ENCODE measurements around the gene CENPO.
"Not testable (repeated sequence)": the region's sequence is repeated elsewhere in the genome, so short reads cannot be mapped to it uniquely, and the experiment has no call there.

Gene CENPO

GRCh38 chr2:24824966-24825882, 32.0 kb downstream of the CENPO start:
- DNase-seq (ENCODE audit: low read depth in 2 of 2), result no peak

GRCh38 chr2:24825883-24826772, 32.9 kb downstream of the CENPO start:
- DNase-seq (ENCODE audit: low read depth in 2 of 2), result no peak

- no peak for DNase-seq (ENCODE audit: low read depth in 2 of 2)
Measured at GRCh38 chr2:24826773-24827145, 33.5 kb downstream of the CENPO start.

- peak; percentile 56 to 61 for DNase-seq (ENCODE audit: low read depth in 2 of 2)
Measured at GRCh38 chr2:24827321-24828237, 34.4 kb downstream of the CENPO start.

- DNase-seq (ENCODE audit: low read depth in 2 of 2), result no peak
Measured at GRCh38 chr2:24828238-24828996, 35.2 kb downstream of the CENPO start.

- DNase-seq (ENCODE audit: low read depth in 2 of 2), result no peak
Measured at GRCh38 chr2:24830351-24830750, 37.1 kb downstream of the CENPO start.

- no peak for DNase-seq (ENCODE audit: low read depth in 2 of 2)
Measured at GRCh38 chr2:24830786-24831185, 37.6 kb downstream of the CENPO start.

GRCh38 chr2:24831221-24832072, 38.2 kb downstream of the CENPO start:
- no peak for DNase-seq (ENCODE audit: low read depth in 2 of 2)

GRCh38 chr2:24832073-24832461, 38.8 kb downstream of the CENPO start:
- DNase-seq (ENCODE audit: low read depth in 2 of 2), result no peak

- no peak for DNase-seq (ENCODE audit: low read depth in 2 of 2)
Measured at GRCh38 chr2:24832521-24832920, 39.3 kb downstream of the CENPO start.

GRCh38 chr2:24832931-24833701, 39.9 kb downstream of the CENPO start:
- DNase-seq (ENCODE audit: low read depth in 2 of 2), result no peak

GRCh38 chr2:24833821-24834732, 40.9 kb downstream of the CENPO start:
- no peak for DNase-seq (ENCODE audit: low read depth in 2 of 2)

GRCh38 chr2:24834733-24835395, 41.6 kb downstream of the CENPO start:
- DNase-seq (ENCODE audit: low read depth in 2 of 2), result no peak

GRCh38 chr2:24835411-24835810, 42.2 kb downstream of the CENPO start:
- not testable (repeated sequence) for DNase-seq (ENCODE audit: low read depth in 2 of 2)

GRCh38 chr2:24836206-24836605, 43.0 kb downstream of the CENPO start:
- DNase-seq (ENCODE audit: low read depth in 2 of 2), result no peak

- no peak for DNase-seq (ENCODE audit: low read depth in 2 of 2)
Measured at GRCh38 chr2:24836706-24837105, 43.5 kb downstream of the CENPO start.

- no peak for DNase-seq (ENCODE audit: low read depth in 2 of 2)
Measured at GRCh38 chr2:24837996-24838513, 44.8 kb downstream of the CENPO start.

All from fibroblast of skin of left biceps (primary cell).